ENCODE measurements around the gene GPSM3.

The GPSM3 gene

GRCh38 chr6:32175711-32176475 is 16.6 kb downstream of the GPSM3 start, which contains the start of gene AGPAT1:
Gene AGPAT1 (minus strand): TSS chr6:32176084. CDS start chr6:32171496, 4,588 bp downstream.
- Histone ChIP-seq H3K27ac (ENCODE audit: low read length) (peak within 1 kb of the TSS; percentile 97), H3K4me1 (ENCODE audit: control insufficient read depth, low read depth, low read length) (peaks cover 21% of the 10 kb centered on the region), H3K9me3 (ENCODE audit: control insufficient read depth, low read depth, low read length) (no peaks in the 10 kb centered on the region), H3K27me3 (ENCODE audit: control insufficient read depth, insufficient read depth, low read length) (no peaks in the 10 kb centered on the region), H3K36me3 (ENCODE audit: control insufficient read depth, low read depth, low read length) (peaks cover 13% of the 10 kb centered on the region), H3K4me3 (ENCODE audit: low read length) (peak within 1 kb of the TSS; percentile 81), H3K9ac (ENCODE audit: low read length) (peak within 1 kb of the TSS; percentile 87)

GRCh38 chr6:32175322-32175710 is 17.1 kb downstream of the GPSM3 start:
- peak overlapping the region; percentile 81 for H3K4me3 ChIP-seq (ENCODE audit: low read length)
- H3K27ac ChIP-seq (ENCODE audit: low read length) = no peak overlapping the region
- peaks cover 21% of the 10 kb centered on the region for H3K4me1 ChIP-seq (ENCODE audit: control insufficient read depth, low read depth, low read length)
- H3K9me3 ChIP-seq (ENCODE audit: control insufficient read depth, low read depth, low read length) = no peaks in the 10 kb centered on the region
- peaks cover 18% of the 10 kb centered on the region for H3K36me3 ChIP-seq (ENCODE audit: control insufficient read depth, low read depth, low read length)
- H3K27me3 ChIP-seq (ENCODE audit: control insufficient read depth, insufficient read depth, low read length) = no peaks in the 10 kb centered on the region
- H3K9ac ChIP-seq (ENCODE audit: low read length) = peak overlapping the region; percentile 87

GRCh38 chr6:32174416-32174815 is 18.0 kb downstream of the GPSM3 start:
- H3K4me1 ChIP-seq (ENCODE audit: control insufficient read depth, low read depth, low read length) = peaks cover 21% of the 10 kb centered on the region

GRCh38 chr6:32173051-32173727 is 19.3 kb downstream of the GPSM3 start:
- Histone ChIP-seq H3K36me3 (ENCODE audit: control insufficient read depth, low read depth, low read length) (peaks cover 34% of the 10 kb centered on the region), H3K4me3 (ENCODE audit: low read length) (no peak overlapping the region), H3K27me3 (ENCODE audit: control insufficient read depth, insufficient read depth, low read length) (no peaks in the 10 kb centered on the region), H3K9me3 (ENCODE audit: control insufficient read depth, low read depth, low read length) (no peaks in the 10 kb centered on the region), H3K27ac (ENCODE audit: low read length) (no peak overlapping the region), H3K9ac (ENCODE audit: low read length) (no peak overlapping the region), H3K4me1 (ENCODE audit: control insufficient read depth, low read depth, low read length) (peaks cover 18% of the 10 kb centered on the region)

More at GRCh38 chr6:32174416-32174815, 18.0 kb downstream of the GPSM3 start:
- Histone ChIP-seq H3K4me3 (ENCODE audit: low read length) (peak overlapping the region; percentile 81), H3K9me3 (ENCODE audit: control insufficient read depth, low read depth, low read length) (no peaks in the 10 kb centered on the region), H3K36me3 (ENCODE audit: control insufficient read depth, low read depth, low read length) (peaks cover 22% of the 10 kb centered on the region), H3K27ac (ENCODE audit: low read length) (no peak overlapping the region), H3K9ac (ENCODE audit: low read length) (no peak overlapping the region), H3K27me3 (ENCODE audit: control insufficient read depth, insufficient read depth, low read length) (no peaks in the 10 kb centered on the region)

GRCh38 chr6:32171234-32171633 is 21.2 kb downstream of the GPSM3 start:
- H3K4me3 ChIP-seq (ENCODE audit: low read length) = no peak overlapping the region
- H3K9ac ChIP-seq (ENCODE audit: low read length) = no peak overlapping the region
- peaks cover 10% of the 10 kb centered on the region for H3K4me1 ChIP-seq (ENCODE audit: control insufficient read depth, low read depth, low read length)
- peaks cover 38% of the 10 kb centered on the region for H3K36me3 ChIP-seq (ENCODE audit: control insufficient read depth, low read depth, low read length)
- no peak overlapping the region for H3K27ac ChIP-seq (ENCODE audit: low read length)
- no peaks in the 10 kb centered on the region for H3K9me3 ChIP-seq (ENCODE audit: control insufficient read depth, low read depth, low read length)
- no peaks in the 10 kb centered on the region for H3K27me3 ChIP-seq (ENCODE audit: control insufficient read depth, insufficient read depth, low read length)

- Histone ChIP-seq H3K27ac (ENCODE audit: low read length) (no peak overlapping the region), H3K36me3 (ENCODE audit: control insufficient read depth, low read depth, low read length) (peaks cover 38% of the 10 kb centered on the region)
Measured at GRCh38 chr6:32170294-32170693, 22.1 kb downstream of the GPSM3 start.

GRCh38 chr6:32168807-32169591 is 23.4 kb downstream of the GPSM3 start:
- no peak overlapping the region for H3K4me3 ChIP-seq (ENCODE audit: low read length)
- no peak overlapping the region for H3K9ac ChIP-seq (ENCODE audit: low read length)
- H3K36me3 ChIP-seq (ENCODE audit: control insufficient read depth, low read depth, low read length) = peaks cover 37% of the 10 kb centered on the region
- H3K9me3 ChIP-seq (ENCODE audit: control insufficient read depth, low read depth, low read length) = no peaks in the 10 kb centered on the region
- H3K27ac ChIP-seq (ENCODE audit: low read length) = no peak overlapping the region
- no peaks in the 10 kb centered on the region for H3K4me1 ChIP-seq (ENCODE audit: control insufficient read depth, low read depth, low read length)
- H3K27me3 ChIP-seq (ENCODE audit: control insufficient read depth, insufficient read depth, low read length) = no peaks in the 10 kb centered on the region

More at GRCh38 chr6:32170294-32170693, 22.1 kb downstream of the GPSM3 start:
- Histone ChIP-seq H3K4me3 (ENCODE audit: low read length) (no peak overlapping the region), H3K27me3 (ENCODE audit: control insufficient read depth, insufficient read depth, low read length) (no peaks in the 10 kb centered on the region), H3K9me3 (ENCODE audit: control insufficient read depth, low read depth, low read length) (no peaks in the 10 kb centered on the region), H3K9ac (ENCODE audit: low read length) (no peak overlapping the region), H3K4me1 (ENCODE audit: control insufficient read depth, low read depth, low read length) (peaks cover 9% of the 10 kb centered on the region)

- Histone ChIP-seq H3K36me3 (ENCODE audit: control insufficient read depth, low read depth, low read length) (peaks cover 40% of the 10 kb centered on the region), H3K27ac (ENCODE audit: low read length) (no peak overlapping the region), H3K4me1 (ENCODE audit: control insufficient read depth, low read depth, low read length) (no peaks in the 10 kb centered on the region)
Measured at GRCh38 chr6:32168350-32168749, 24.1 kb downstream of the GPSM3 start.

GRCh38 chr6:32167761-32168262 is 24.6 kb downstream of the GPSM3 start:
- Histone ChIP-seq H3K9me3 (ENCODE audit: control insufficient read depth, low read depth, low read length) (no peaks in the 10 kb centered on the region), H3K36me3 (ENCODE audit: control insufficient read depth, low read depth, low read length) (peaks cover 45% of the 10 kb centered on the region), H3K4me3 (ENCODE audit: low read length) (no peak overlapping the region), H3K27me3 (ENCODE audit: control insufficient read depth, insufficient read depth, low read length) (no peaks in the 10 kb centered on the region), H3K9ac (ENCODE audit: low read length) (no peak overlapping the region), H3K27ac (ENCODE audit: low read length) (no peak overlapping the region), H3K4me1 (ENCODE audit: control insufficient read depth, low read depth, low read length) (no peaks in the 10 kb centered on the region)

More at GRCh38 chr6:32168350-32168749, 24.1 kb downstream of the GPSM3 start:
- Histone ChIP-seq H3K4me3 (ENCODE audit: low read length) (no peak overlapping the region), H3K9me3 (ENCODE audit: control insufficient read depth, low read depth, low read length) (no peaks in the 10 kb centered on the region), H3K27me3 (ENCODE audit: control insufficient read depth, insufficient read depth, low read length) (no peaks in the 10 kb centered on the region), H3K9ac (ENCODE audit: low read length) (no peak overlapping the region)

GRCh38 chr6:32167154-32167760 is 25.2 kb downstream of the GPSM3 start:
- Histone ChIP-seq H3K36me3 (ENCODE audit: control insufficient read depth, low read depth, low read length) (peaks cover 49% of the 10 kb centered on the region), H3K9ac (ENCODE audit: low read length) (no peak overlapping the region), H3K4me3 (ENCODE audit: low read length) (no peak overlapping the region), H3K27ac (ENCODE audit: low read length) (no peak overlapping the region), H3K9me3 (ENCODE audit: control insufficient read depth, low read depth, low read length) (no peaks in the 10 kb centered on the region), H3K27me3 (ENCODE audit: control insufficient read depth, insufficient read depth, low read length) (no peaks in the 10 kb centered on the region), H3K4me1 (ENCODE audit: control insufficient read depth, low read depth, low read length) (no peaks in the 10 kb centered on the region)
